ENCODE data around the gene FAM131C.
"Not testable (repeated sequence)": the region's sequence is repeated elsewhere in the genome, so short reads cannot be mapped to it uniquely, and the experiment has no call there.

FAM131C gene

GRCh38 chr1:16107039-16107438 is 33.6 kb upstream of the FAM131C start:
- not testable (repeated sequence) for DNase-seq (ENCODE audit: low read depth in 1 of 2, low spot score in 1 of 2)

GRCh38 chr1:16101623-16102022 is 28.2 kb upstream of the FAM131C start:
- no peak for DNase-seq (ENCODE audit: low read depth in 1 of 2, low spot score in 1 of 2)

- DNase-seq (ENCODE audit: low read depth in 1 of 2, low spot score in 1 of 2), result no peak
Measured at GRCh38 chr1:16099412-16099811, 26.0 kb upstream of the FAM131C start.

- no peak for DNase-seq (ENCODE audit: low read depth in 1 of 2, low spot score in 1 of 2)
Measured at GRCh38 chr1:16095447-16095846, 22.0 kb upstream of the FAM131C start.

GRCh38 chr1:16094453-16095158 is 21.2 kb upstream of the FAM131C start:
- DNase-seq (ENCODE audit: low read depth in 1 of 2, low spot score in 1 of 2), result no peak

GRCh38 chr1:16093611-16094010 is 20.2 kb upstream of the FAM131C start:
- DNase-seq (ENCODE audit: low read depth in 1 of 2, low spot score in 1 of 2), result no peak

GRCh38 chr1:16092923-16093511 is 19.6 kb upstream of the FAM131C start:
- DNase-seq (ENCODE audit: low read depth in 1 of 2, low spot score in 1 of 2), result no peak

GRCh38 chr1:16092097-16092922 is 18.9 kb upstream of the FAM131C start:
- DNase-seq (ENCODE audit: low read depth in 1 of 2, low spot score in 1 of 2), result no peak

GRCh38 chr1:16091296-16091695 is 17.8 kb upstream of the FAM131C start:
- DNase-seq (ENCODE audit: low read depth in 1 of 2, low spot score in 1 of 2), result no peak

- no peak for DNase-seq (ENCODE audit: low read depth in 1 of 2, low spot score in 1 of 2)
Measured at GRCh38 chr1:16090076-16090826, 16.8 kb upstream of the FAM131C start.

- no peak for DNase-seq (ENCODE audit: low read depth in 1 of 2, low spot score in 1 of 2)
Measured at GRCh38 chr1:16088996-16089395, 15.5 kb upstream of the FAM131C start.

GRCh38 chr1:16088351-16088911 is 15.0 kb upstream of the FAM131C start:
- DNase-seq (ENCODE audit: low read depth in 1 of 2, low spot score in 1 of 2), result no peak

- no peak for DNase-seq (ENCODE audit: low read depth in 1 of 2, low spot score in 1 of 2)
Measured at GRCh38 chr1:16087733-16088132, 14.3 kb upstream of the FAM131C start.

GRCh38 chr1:16085522-16085921 is 12.1 kb upstream of the FAM131C start:
- DNase-seq (ENCODE audit: low read depth in 1 of 2, low spot score in 1 of 2), result no peak

- no peak for DNase-seq (ENCODE audit: low read depth in 1 of 2, low spot score in 1 of 2)
Measured at GRCh38 chr1:16083486-16083885, 10.0 kb upstream of the FAM131C start.

GRCh38 chr1:16082283-16083038 is 9.0 kb upstream of the FAM131C start:
- peak; percentile 27 to 39 for DNase-seq (ENCODE audit: low read depth in 1 of 2, low spot score in 1 of 2)

- DNase-seq (ENCODE audit: low read depth in 1 of 2, low spot score in 1 of 2), result no peak
Measured at GRCh38 chr1:16081636-16082035, 8.2 kb upstream of the FAM131C start.

GRCh38 chr1:16080422-16081150 is 7.1 kb upstream of the FAM131C start:
- no peak for DNase-seq (ENCODE audit: low read depth in 1 of 2, low spot score in 1 of 2)

- peak; percentile 49 to 53 for DNase-seq (ENCODE audit: low read depth in 1 of 2, low spot score in 1 of 2)
Measured at GRCh38 chr1:16078925-16079656, 5.6 kb upstream of the FAM131C start.

Measured in activated T-helper 1 cell treated with anti-CD3 and anti-CD28 coated beads, Interleukin-2, amount 50 U/mL, for 16 hours (primary cell).